Activated CD4-positive, alpha-beta T cell treated with anti-CD3 and anti-CD28 coated beads, Interleukin-2, Interleukin-6, amounts not matched to agents 100 ng/mL and 50 ng/mL, durations not matched to agents 16 hours and 8 hours (primary cell): Measurements from ENCODE around the gene CCDC71L.
"Not testable (repeated sequence)": the region's sequence is repeated elsewhere in the genome, so short reads cannot be mapped to it uniquely, and the experiment has no call there.

Experiments
- DNase-seq: peaks from one replicate; pipeline ENCODE4 v3.0.0-alpha.2; 2020

CCDC71L gene

DNA sequence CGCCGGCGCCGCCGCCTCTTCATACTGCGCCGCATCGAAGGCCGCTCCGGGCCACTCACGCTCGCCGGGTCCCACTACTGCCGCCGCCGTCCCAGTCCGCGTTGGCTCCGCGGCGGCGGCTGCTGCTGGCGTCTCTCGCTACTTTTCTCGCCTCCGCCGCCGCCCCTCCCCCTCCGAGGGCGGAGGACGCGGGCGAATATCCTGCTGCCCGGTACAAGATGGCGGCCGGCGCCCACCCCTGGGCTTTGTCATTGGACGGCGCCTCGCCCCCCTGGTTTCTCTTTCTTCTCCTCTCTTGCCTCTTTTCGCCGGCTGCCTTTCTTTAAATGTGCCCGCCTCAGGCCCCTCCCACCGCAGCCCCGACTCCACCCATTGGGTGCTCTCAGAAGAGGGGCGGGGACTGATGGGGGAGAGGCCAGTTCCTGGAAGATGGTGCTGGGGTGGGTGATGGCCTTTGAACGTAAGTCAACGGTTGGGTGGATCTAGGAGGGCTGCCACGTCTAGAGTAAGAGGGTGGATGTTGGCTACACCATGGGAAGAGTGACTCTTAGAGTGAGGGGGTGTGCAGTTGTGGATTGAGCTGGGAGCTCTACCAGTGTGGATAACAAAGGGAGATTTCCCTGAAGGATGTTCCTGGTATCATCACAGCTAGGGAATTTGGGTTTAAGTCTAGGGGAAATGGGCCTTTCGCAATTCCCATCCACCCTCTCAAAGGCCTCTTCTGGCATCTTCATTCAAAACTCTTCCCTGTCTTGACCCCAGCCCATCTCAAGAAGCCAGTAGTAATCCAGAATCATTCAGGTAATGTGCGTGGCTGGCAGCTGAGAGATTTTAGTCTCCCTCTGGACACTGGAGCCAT is at the start of gene CCDC71L:
Gene CCDC71L, minus strand, starts transcription at position 297 of the 859 bp plus-strand sequence. Its CDS starts 262 bp downstream, at position 35.
- peak; percentile 95 for DNase-seq

DNA sequence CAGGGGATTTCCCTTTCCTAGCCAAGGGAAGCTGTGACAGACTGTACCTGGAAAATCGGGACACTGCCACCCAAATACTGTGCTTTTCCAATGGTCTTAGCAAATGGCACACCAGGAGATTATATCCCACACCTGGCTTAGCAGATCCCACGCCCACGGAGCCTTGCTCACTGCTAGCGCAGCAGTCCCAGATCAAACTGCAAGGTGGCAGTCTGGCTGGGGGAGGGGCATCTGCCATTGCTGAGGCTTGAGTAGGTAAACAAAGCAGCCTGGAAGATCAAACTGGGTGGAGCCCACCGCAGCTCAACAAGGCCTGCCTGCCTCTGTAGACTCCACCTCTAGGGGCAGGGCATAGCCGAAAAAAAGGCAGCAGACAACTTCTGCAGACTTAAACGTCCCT is 48.6 kb upstream of the CCDC71L start:
- not testable (repeated sequence) for DNase-seq

DNA sequence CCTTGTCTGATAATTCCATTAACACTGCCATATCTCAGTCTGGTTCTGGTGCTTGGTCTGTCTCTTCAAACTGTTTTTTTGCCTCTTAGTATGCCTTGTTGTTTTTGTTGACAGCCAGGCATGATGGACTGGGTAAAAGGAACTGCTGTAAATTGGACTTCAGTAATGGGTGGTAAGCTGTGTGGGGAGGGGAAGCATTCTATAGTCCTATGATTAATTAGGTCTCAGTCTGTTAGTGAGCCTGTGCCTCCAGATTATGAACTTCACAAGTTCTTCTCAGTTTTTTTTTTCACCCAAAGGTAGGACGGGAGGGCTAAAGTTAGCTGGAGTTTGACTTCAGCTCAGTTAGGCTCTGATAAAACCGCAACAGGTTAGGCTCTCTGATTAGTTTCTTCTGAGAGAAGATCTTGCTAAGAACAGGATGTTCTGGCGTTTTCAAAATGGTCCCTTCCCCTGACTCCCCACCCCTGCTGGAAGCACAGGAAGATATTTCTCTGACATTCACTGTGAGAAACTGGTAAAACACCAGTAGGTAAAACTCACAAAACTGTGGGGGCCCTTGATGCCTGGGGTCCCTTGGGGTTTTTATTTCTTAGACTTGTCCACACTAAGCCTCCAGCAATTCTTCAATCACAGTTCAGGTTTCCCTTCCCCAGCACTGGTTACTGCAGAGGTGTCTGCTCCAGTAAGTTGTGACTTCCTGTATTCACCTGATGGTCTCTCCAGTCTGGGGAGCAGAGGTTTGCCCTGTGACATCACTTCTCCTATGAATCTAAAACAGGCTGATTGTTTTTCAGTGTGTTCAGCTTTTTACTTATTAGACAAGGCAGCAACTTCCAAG is 43.3 kb upstream of the CCDC71L start:
- no peak for DNase-seq

DNA sequence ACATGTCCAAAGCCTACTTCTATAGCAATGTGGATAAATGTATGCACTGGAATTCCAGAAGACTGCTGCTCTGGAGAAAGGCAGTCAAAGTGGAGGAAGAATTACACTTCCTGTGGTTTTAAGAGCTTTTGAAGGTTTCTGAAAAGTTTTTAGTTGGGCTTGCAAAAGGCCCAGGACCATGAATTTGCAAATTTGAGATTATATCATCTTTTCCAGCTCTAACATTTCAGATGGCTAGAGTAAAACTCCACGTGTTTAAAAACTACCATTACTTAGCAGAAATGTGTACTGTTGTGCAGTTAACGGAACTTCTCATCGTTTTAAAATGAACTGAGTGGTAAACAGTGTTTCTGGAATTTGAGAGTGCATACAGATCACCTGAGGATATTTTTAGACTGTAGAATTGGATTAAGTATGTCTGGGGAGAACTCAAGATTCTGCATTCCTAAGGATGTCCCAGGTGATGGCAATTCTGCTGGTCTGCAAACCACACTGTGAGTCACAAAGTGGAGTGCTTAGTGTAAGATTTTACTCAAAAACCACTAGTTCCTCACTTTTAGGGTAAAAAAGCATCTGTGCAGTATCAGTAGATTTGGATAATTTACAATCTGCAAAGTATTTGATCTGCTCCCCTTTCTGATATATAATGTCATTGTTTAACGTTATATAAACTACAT is 32.9 kb upstream of the CCDC71L start:
- peak; percentile 3 for DNase-seq

DNA sequence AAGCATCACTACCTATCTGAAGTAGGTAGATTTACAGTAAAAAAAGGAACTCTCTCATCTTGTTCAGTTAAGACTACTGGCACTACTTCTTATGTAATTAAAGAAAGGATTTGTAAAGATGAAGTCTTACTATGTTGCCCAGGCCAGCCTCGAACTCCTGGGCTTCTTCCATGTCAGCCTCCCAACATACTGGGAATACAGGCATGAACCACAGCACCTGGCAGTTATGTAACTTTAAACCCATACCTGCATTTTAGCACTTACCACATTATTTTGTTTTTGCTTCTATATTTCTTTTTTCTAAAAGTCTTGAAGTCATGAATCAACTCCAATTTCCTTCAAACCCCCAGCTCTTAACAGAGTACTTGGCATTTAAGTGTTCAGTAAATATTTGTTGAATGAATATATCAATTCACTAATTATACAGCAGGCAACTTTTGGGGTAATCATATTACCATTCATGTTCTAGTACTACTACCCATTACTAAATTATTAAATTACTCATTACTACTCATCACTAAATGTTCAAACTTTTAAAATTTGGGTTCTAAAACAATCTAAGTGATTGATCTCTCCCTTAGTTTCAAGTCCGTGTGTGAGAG is 31.6 kb upstream of the CCDC71L start:
- no peak for DNase-seq

DNA sequence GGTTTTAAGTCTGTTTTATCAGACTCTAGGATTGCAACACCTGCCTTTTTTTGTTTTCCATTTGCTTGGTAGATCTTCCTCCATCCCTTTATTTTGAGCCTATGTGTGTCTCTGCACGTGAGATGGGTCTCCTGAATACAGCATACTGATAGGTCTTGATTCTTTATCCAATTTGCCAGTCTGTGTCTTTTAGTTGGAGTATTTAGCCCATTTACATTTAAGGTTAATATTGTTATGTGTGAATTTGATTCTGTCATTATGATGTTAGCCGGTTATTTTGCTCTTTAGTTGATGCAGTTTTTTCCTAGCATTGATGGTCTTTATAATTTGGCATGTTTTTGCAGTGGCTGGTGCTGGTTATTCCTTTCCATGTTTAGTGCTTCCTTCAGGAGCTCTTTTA is 27.2 kb upstream of the CCDC71L start:
- not testable (repeated sequence) for DNase-seq

DNA sequence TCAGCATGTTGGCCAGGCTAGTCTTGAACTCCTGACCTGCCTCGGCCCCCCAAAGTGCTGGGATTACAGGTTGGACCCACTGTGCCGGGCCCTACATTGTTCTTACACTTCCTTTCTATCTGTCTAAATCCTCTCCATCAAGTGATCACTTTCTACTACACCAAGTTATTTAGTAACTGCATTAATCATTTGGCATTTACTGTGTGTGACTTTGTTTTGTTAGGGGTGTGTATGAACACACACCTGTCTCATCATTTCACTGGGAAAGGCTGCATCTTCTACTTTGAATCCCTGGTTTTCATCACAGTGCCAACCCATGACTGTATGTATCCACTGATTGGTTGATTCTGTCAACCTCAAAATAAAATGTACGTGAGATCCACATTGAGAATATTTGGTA is 23.0 kb upstream of the CCDC71L start:
- no peak for DNase-seq

DNA sequence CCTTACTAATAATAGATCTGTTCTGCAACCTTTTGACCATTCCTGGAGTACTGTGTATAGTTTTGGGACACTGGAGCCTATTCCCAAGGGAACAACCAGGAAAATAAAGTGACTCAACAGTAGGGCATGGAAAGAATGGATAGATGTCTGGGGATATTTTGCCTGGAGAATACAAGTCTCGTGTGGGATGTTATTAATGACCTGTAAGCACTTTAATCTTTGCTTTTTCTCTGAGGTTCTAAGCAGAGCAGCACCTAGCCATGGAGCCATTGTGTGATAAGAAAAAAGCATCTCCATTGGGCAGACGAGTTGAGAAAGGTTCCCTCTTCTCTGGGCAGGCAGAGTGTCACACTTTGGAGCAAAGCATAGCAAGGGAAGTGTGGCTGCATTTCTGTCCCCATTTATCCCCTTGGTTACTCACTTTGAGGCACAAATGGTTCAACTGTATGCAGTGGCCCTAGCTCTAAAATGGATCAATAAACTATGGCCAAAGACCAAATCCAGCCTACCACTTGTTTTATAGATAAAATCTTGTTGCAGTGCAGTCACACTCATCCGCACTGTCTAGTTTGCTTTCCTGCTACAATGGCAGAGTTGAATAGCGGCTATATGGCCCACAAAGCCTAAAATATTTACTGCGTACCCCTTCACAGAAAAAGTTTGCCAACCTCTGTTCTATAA is 21.0 kb upstream of the CCDC71L start:
- DNase-seq = no peak

DNA sequence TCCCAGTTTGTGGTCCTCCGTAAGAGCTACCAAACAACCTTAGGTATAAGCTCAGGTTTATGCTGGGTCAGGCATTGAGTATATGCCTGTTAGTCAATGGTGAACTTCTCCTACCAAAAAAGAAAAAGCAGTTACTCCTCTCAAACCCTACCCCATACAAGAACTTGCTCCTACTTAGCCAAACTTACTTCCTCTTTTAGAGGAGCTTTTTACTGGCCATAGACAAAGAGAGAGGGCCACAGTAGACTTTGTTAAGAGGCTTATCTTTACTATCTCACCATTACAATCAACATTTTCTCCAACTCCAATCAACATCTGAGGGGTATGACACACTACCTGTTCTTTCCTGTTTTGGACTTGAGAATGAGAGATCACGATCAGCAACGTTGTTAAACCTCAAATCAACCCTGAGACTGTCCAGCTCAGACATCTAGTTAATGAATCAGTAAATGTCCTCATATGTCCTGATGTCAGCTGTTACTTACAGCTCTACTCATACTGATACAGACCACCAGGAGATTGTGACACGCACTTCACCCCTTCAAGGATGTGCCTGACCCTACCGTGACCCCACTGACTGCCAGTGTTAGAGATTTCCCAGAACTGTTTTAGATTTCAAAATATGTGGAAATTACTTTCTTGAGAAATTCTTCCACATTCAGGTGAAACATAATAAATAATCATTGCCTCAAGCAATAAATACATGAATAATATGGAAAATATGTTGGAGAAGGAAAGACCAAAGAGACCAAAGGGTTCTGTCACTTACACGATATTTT is 18.4 kb upstream of the CCDC71L start:
- DNase-seq = peak; percentile 14

DNA sequence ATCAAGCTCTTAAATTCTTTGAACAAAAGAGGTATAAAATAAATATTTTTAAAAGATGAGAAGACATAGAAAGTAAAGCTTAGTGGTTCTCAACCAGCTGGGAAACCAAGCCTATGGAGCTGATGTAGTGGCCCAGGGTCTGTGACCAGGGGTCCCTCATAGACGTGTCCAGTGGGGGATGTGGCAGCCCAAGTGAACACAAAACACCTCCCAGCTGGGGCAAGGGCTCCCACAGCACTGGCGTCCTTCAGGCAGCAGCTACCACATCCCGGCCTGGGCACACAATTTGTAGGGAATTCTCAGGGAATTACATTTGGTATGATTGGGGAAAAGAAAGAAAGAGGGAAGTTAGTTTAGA is 17.8 kb upstream of the CCDC71L start:
- DNase-seq = no peak

DNA sequence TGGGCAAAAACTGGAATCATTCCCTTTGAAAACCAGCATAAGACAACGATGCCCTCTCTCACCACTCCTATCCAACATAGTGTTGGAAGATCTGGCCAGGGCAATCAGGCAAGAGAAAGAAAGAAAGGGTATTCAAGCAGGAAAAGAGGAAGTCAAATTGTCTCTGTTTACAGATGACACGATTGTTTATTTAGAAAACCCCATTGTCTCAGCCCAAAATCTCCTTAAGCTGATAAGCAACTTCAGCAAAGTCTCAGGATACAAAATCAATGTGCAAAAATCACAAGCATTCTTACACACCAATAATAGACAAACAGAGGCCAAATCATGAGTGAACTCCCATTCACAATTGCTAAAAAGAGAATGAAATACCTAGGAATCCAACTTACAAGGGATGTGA is 15.5 kb upstream of the CCDC71L start:
- not testable (repeated sequence) for DNase-seq

DNA sequence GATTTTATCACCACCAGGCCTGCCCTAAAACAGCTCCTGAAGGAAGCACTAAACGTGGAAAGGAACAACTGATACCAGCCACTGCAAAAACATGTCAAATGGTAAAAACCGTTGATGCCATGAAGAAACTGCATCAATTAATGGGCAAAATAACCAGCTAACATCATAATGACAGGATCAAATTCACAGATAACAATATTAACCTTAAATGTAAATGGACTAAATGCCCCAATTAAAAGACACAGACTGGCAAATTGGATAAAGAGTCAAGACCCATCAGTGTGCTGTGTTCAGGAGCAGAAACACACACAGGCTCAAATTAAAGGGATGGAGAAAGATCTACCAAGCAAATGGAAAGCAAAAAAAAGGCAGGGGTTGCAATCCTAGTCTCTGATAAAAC is 12.7 kb upstream of the CCDC71L start:
- not testable (repeated sequence) for DNase-seq

DNA sequence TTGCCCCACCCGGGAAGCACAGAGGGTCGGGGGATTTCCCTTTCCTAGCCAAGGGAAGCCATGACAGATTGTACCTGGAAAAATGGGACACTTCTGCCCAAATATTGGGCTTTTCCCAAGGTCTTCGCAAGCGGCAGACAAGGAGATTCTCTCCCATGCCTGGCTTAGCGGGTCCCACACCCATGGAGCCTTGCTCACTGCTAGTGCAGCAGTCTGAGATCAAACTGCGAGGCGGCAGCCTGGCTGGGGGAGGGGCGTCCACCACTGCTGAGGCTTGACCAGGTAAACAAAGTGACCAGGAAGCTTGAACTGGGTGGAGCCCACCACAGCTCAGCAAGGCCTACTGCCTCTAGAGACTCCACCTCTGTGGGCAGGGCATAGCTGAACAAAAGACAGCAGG is 11.0 kb upstream of the CCDC71L start:
- DNase-seq = not testable (repeated sequence)

DNA sequence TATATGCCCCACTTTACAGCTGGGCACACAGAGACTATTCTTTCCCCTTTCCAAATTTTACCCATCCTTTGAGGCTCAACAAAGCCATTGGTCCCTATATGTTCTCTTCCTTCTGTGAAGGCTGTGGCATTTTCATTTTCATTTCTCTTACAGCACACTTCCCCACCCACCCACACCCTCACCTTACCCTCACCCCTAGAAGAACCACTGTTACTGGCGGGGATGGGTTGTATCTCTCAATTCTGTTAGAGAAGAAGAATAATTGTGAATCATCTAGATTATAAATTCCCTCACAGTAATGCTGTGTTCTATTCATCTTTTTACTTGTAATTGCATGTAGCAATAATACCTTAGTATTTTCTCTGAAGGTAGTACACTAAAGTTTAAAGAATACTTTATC is 10.2 kb upstream of the CCDC71L start:
- DNase-seq = no peak

DNA sequence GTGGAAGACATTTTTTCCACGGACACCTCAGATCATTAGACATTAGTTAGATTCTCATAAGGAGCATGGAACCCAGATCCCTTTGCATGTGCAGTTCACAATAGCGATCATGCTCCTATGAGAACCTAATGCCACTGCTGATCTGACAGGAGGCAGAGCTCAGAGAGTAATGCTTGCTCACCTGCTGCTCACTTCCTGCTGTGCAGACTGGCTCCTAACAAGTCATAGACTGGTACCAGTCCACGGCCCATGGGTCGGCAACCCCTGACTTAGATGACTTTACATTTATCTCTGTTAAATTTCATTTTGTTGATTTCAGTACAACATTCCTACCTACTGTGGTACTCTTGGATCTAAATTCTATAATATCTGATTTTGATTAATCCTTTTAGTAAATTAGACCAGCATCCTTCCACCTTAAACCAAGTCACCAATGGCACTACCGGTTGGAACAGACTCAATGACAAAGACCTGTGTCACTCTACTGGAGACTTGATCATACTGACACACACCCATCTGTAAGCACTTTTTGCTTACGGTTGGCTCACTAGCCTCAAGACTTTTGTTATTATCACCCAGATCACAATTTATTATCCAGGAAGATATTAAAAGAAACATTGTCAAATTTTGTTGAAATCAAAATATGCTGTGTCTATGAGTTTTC is 8.0 kb upstream of the CCDC71L start:
- no peak for DNase-seq

DNA sequence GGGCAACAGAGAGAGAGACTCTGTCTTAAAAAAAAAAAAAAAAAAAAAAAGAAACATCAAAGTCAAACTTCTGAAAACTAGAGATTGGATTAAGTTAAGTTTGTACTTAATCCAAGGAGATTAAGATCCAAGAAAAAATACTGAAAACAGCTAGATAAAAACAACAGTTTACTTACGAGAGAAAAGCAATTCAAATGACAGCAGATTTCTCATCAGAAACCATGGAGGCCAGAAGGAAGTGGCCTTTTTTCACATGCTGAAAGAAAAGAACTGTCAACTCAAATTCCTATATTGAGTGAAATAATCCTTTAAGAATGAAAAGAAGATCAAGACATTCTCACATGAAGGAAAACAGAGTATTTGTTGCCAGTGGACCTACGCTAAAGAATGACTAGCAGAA is 5.4 kb upstream of the CCDC71L start:
- no peak for DNase-seq

DNA sequence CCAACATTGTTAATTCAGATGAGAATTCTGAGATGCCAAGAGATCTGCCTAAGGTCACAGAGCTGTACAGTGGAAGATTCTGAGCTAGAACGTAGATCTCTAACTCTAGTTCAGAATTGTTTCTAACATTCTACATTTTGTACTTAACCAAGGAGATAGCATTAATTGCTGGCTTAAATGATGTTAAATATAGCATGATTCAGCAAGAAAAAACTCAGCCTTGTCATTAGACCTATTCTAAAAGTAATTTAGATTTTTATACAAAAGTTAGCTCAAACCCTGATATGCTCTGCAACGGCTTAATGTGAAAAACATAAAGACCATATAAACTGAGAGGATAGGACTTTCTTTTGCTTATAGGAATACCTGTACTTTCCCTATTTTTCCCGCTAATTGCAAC is 3.4 kb upstream of the CCDC71L start:
- no peak for DNase-seq

DNA sequence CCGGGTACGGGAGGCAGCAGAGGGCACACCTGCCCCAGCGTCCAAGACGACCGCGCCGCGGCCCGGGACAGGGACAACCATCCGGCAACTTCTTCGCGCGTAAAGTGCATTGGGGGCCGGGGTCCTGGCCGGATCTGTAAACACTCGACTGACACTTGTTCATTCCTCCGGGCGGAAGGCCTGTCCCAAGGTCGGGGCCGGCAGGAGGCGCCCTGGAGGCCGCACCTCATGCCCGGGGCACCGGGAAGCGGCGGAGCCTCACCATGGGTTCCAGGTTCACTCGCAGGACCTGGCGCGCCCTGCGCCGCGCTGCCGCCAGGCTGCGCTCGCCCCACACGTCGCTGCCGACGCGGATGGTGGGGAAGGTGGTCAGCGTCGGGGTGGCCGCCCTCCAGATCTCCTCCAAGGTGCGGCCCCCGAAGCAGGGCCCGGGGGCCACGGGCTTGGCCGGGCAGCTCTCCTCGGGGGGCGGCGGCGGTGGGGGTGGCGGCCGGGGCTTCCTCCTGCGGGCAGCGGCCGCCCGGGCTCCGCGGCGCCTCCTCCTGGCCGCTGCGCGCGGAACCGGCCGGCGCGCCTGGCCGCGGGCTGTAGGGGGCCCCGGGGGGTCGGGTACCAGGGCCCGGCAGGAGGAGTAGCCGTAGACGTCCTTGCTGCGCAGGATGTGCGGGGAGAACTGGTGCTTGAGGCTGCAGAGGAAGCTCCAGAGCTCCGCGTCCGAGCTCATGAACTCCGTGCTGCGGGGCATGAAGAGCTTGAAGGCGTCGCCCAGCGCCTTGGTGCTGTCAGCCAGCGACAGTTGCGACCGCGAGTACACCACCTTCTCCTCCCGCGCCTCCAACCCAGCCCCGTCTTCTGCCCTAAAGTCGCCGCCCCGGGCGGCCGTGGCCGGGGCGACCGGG is 746 bp downstream of the CCDC71L start:
- DNase-seq = peak; percentile 91

DNA sequence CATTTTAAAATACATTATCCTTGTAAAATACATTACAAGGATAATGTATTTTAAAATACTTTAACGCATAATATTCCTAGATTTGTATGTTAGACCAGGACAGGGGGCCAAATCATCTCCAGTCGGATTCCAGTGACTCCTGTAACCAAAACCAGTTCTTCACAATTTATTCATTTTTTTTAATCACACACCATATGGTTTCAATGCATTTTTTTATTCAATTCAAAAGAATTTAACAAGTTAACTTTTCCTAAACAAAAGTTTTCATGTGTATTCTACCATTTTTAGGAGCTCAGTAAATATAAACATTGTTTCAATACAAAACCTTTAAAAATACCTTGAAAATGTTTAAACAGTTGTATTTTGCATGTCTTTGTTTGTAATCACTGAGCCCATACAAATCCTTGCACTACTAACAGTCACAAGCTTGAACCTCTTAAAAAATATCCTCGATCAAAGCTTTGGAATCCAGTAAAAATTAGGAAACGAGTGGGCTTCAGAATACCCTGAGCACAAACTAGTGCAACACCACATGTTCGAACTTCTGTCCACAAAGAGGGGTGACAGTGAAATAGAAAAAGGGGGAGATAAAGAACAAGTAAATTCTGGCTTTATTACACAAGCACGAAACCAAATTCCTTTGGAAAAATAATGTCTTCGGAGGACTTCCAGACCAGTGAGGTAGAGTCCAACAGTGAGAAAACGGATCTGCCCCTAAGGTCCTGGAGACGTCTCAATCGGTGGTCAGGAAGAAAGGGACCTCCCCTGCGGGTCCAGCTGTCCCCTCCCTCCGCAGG is 1.6 kb downstream of the CCDC71L start:
- DNase-seq = no peak
